Astrocyte (in vitro differentiated cells and primary cell): ENCODE results near the gene ZNF594.

Experiments used
- CTCF ChIP-seq: IDR thresholded peaks from 2 replicates; pipeline ENCODE4 v1.5.1; 2011; ENCODE audit warnings: low read depth, mild to moderate bottlenecking, inconsistent platforms, low read length, moderate library complexity; ENCODE audit not compliant: insufficient read depth
- EZH2 ChIP-seq: IDR thresholded peaks from 2 replicates; pipeline ENCODE4 v1.6.1; 2012; ENCODE audit warnings: mild to moderate bottlenecking, low read length, inconsistent platforms; ENCODE audit not compliant: insufficient read depth

GRCh38 chr17:5226940-5227878 lies 35.5 kb upstream of the ZNF594 start:
- TF ChIP-seq CTCF (no peak), EZH2 (no peak)
